Osteocyte (in vitro differentiated cells): ENCODE results near the gene LSM7. TPM values are rescaled to one million over a fixed set of nuclear protein-coding genes. Genes with fewer than 3 reads are reported as not detected.
"Not testable (repeated sequence)": the region's sequence is repeated elsewhere in the genome, so short reads cannot be mapped to it uniquely, and the experiment has no call there.

Experiments
- DNase-seq: peaks from one replicate; pipeline ENCODE4 v3.0.0; 2021; ENCODE audit warnings: mixed read lengths; ENCODE audit not compliant: unreplicated experiment; ENCODE audit errors: extremely low spot score
- H3K27ac Mint-ChIP-seq: one replicate; pipeline ENCODE4 v1.8.0; 2021; ENCODE audit warnings: mild to moderate bottlenecking, mixed read lengths; ENCODE audit not compliant: unreplicated experiment
- H3K27me3 Mint-ChIP-seq: one replicate; pipeline ENCODE4 v1.8.0; 2021; ENCODE audit warnings: mixed read lengths; ENCODE audit not compliant: unreplicated experiment
- H3K36me3 Mint-ChIP-seq: one replicate; pipeline ENCODE4 v1.8.0; 2021; ENCODE audit warnings: mixed read lengths; ENCODE audit not compliant: unreplicated experiment
- H3K4me1 Mint-ChIP-seq: one replicate; pipeline ENCODE4 v1.8.0; 2021; ENCODE audit warnings: mixed read lengths; ENCODE audit not compliant: unreplicated experiment
- H3K4me3 Mint-ChIP-seq: one replicate; pipeline ENCODE4 v1.8.0; 2021; ENCODE audit warnings: mild to moderate bottlenecking, moderate library complexity, mixed read lengths; ENCODE audit not compliant: unreplicated experiment
- H3K9me3 Mint-ChIP-seq: one replicate; pipeline ENCODE4 v1.8.0; 2021; ENCODE audit warnings: mixed read lengths; ENCODE audit not compliant: unreplicated experiment
- CTCF ChIP-seq: fragments of 200-600 bp; sonication (generic); IDR thresholded peaks from 2 replicates; pipeline ENCODE4 v1.5.0; 2021; ENCODE audit warnings: antibody characterized with exemption, mild to moderate bottlenecking, moderate library complexity
- total RNA-seq: library from RNA; stranded (reverse); gene quantifications from 2 replicates; pipeline ENCODE4 v1.2.1, GENCODE V29; 2021

Gene LSM7
- total RNA-seq, 1 donor from 2014 or later, result 77.8 TPM

- no peak for TF ChIP-seq CTCF
- H3K36me3 Mint-ChIP-seq, result no peaks in the 10 kb centered on the region
- H3K27ac Mint-ChIP-seq, result no peak overlapping the region
- no peaks in the 10 kb centered on the region for H3K27me3 Mint-ChIP-seq
- peaks cover 18% of the 10 kb centered on the region for H3K4me1 Mint-ChIP-seq
- H3K4me3 Mint-ChIP-seq, result no peak overlapping the region
- no peak for DNase-seq
- no peaks in the 10 kb centered on the region for H3K9me3 Mint-ChIP-seq
These were observed 41.8 kb downstream of the LSM7 start for GRCh38 chr19:2286402-2287140.

- Mint-ChIP-seq H3K27ac (no peak overlapping the region), H3K36me3 (no peaks in the 10 kb centered on the region), H3K9me3 (no peaks in the 10 kb centered on the region), H3K27me3 (no peaks in the 10 kb centered on the region), H3K4me1 (peaks cover 22% of the 10 kb centered on the region), H3K4me3 (no peak overlapping the region)
- TF ChIP-seq CTCF, result no peak
- no peak for DNase-seq
These were observed 44.4 kb downstream of the LSM7 start for GRCh38 chr19:2283835-2284507.

GRCh38 chr19:2282862-2283237 lies 45.5 kb downstream of the LSM7 start:
- Mint-ChIP-seq H3K36me3 (no peaks in the 10 kb centered on the region), H3K27me3 (no peaks in the 10 kb centered on the region), H3K4me3 (peak overlapping the region; percentile 34), H3K4me1 (peaks cover 21% of the 10 kb centered on the region), H3K9me3 (no peaks in the 10 kb centered on the region), H3K27ac (peak overlapping the region; percentile 55)
- DNase-seq, result no peak
- TF ChIP-seq CTCF, result no peak

- H3K27me3 Mint-ChIP-seq, result no peaks in the 10 kb centered on the region
- no peaks in the 10 kb centered on the region for H3K9me3 Mint-ChIP-seq
- peak within 1 kb of the TSS; percentile 83 for H3K27ac Mint-ChIP-seq
- H3K36me3 Mint-ChIP-seq, result no peaks in the 10 kb centered on the region
- peaks cover 21% of the 10 kb centered on the region for H3K4me1 Mint-ChIP-seq
- peak; percentile 90 for DNase-seq
- TF ChIP-seq CTCF, result no peak
- H3K4me3 Mint-ChIP-seq, result peak within 1 kb of the TSS; percentile 67
These were observed 46.1 kb downstream of the LSM7 start, which contains the start of gene PEAK3 for GRCh38 chr19:2282062-2282861. TSS of gene PEAK3 (minus strand) at chr19:2282175. CDS start at chr19:2280931, 1,244 bp downstream.

- Mint-ChIP-seq H3K4me3 (peak overlapping the region; percentile 67), H3K27ac (peak overlapping the region; percentile 83), H3K4me1 (peaks cover 21% of the 10 kb centered on the region)
- H3K36me3 Mint-ChIP-seq, H3K9me3 Mint-ChIP-seq, DNase-seq, H3K27me3 Mint-ChIP-seq: not testable (repeated sequence)
These were observed 46.9 kb downstream of the LSM7 start for GRCh38 chr19:2281265-2282061.
